ENCODE measurements around the gene VRK1.

GRCh38 chr14:96861568-96862310, 64.6 kb downstream of the VRK1 start:
- no peak for TF ChIP-seq CTCF (IDR thresholded peaks at IDR 0.05)
- no peak for TF ChIP-seq EP300 (IDR thresholded peaks at IDR 0.05)
- no peak for TF ChIP-seq POLR2A (IDR thresholded peaks at IDR 0.05)
- TF ChIP-seq POLR2AphosphoS5 (IDR thresholded peaks at IDR 0.05), result no peak

All from stomach (tissue), 4 donors.